DMS53 treated with DMSO at 0.1 percent for 48 hours (cell line): ENCODE measurements around the gene ADGRB3.

Source experiments
- DNase-seq: peaks from one replicate; lab custom pipeline; 2025; ENCODE audit not compliant: unreplicated experiment; lab: John Stamatoyannopoulos, UW

Gene ADGRB3

DNA sequence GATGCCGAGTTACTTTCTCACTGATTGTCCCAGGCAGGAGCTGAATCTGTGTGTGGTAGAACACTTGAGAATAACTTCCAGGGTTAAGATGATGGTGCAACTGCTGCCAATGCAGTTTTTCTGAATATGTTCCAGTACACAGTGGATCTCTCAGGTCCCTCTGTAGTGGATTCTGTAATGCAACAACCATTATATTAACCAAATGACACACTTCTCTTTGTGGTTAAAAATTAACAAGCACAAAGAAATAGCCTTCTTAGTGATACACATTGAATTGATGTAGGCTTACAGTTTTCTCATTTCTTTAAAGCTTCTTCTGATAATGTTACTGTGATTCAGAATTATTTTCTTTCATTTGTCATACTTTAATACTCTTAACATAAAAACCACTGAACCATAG, 383.8 kb downstream of the ADGRB3 start:
- peak; percentile 29 for DNase-seq

DNA sequence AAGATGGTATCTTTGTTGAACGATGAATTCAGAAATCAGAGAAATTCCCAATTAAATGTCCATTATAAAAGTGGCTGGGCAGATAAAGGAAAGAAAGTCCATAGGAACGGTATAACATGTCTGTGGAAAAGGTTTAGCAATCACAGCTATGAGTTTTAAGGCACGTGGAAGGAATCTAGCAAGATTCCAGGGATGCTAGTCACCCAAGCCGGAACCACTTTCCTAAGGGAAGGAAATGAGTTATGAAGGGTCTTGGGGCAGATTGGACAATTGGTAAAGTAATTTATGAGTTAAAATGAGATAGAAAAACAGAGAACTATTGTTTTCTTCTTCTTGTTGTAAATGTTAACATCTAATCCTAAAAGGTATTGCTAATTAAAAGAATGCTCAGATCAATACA, 384.8 kb downstream of the ADGRB3 start:
- DNase-seq = no peak

DNA sequence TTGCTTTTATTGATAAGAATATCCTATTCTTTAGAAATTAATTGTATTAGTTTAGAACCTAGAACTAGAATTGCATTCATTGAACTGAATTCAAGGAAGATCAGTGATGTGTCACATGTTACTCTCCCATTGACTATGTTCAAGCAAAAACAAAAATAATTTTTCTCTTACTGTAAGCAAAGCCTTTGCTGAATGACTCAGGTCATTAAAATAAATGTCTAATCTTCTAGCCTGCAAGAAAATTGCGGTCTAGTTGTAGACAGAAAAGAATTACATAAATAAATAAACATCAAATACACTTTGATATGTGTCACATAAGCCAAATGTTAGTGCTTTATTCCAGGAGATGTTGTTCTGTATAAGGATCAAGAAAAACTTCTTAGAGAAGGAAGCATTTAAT, 387.9 kb downstream of the ADGRB3 start:
- DNase-seq = no peak

DNA sequence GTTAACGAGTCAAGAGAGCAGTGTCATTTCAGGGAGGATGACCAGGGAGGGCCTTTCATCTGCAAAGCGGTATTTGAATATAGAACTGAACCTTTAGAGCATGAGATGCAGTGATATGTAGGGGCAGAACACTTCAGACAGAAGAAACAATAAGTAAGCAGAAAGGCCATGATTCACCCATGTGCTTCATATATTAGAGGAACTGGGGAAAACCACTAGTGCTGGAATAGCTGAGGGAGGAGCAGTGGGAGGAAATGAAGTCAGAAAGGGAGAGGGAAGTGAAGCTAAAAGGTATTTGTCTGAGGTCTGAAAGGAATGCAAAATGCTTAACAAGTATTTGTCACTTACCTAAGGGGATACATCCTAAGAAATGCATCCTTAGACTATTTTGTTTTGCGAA, 391.2 kb downstream of the ADGRB3 start:
- no peak for DNase-seq

DNA sequence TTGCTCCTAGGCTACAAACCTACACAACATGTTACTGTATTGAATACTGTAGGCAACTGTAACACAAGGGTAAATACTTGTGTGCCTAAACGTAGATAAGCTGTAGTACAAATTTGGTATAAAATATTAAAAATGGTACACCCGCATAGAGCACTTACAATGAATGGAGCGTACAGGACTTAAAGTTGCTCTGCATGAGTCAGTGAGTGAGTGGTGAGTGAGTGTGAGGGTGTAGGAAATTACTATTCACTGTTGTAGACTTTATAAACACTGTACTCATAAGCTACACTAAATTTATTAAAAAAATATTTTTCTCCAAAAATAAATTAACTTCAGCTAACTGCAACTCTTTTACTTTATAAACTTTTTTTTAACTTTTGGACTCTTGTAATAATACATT, 391.6 kb downstream of the ADGRB3 start:
- DNase-seq = no peak

DNA sequence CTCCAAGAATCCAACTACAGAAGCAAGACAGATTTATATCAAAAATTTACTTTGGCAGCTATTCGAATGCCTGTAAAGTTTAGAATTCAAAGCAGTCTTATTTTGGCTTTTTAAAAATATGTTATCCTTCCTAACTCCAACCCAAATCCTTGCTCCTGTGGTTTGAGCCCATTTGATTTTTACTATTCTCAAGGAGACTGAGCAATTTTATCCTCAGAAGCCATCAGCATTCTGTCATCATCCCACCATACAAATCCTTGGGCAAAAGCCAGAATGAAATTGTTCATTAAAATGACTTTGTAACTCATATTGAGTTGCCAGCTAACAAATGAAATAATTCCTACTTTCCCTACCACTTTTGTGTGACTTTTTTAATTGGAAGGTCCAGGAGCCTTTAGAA, 392.8 kb downstream of the ADGRB3 start:
- DNase-seq = no peak

DNA sequence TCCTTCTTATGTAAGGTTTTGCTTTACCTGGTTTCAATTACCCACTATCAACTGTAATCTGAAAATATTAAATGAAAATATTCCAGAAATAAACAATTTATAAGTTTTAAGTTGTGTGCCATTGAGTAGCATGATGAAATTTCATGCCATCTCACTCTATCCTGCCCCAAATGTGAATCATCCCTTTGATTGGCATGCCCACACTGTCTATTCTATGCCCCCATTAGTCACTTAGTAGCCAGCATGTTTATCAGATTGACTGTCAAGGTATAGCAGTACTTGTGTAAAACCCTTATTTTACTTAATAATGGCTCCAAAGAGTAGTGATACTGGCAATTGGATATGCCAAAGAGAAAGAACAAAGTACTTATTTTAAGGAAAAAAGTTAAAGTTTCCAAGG, 403.8 kb downstream of the ADGRB3 start:
- DNase-seq = no peak

DNA sequence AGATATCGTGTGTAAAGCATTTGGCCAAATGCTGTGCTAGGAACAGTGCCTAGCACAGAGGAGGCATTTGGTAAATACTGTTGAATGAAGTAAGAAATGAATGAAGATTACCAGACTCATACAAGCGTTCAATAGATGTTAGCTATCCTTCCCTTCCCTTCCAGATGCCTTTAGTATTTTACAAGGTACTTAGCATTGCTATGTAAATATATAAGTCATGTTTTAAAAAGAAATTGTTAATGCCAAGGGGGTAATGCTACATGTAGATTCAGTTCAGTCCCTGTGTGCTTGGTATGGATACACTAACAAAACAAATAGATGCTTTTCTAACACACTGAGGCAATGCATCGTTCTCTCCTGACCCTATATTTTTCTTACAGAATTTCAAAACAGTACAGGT, 407.2 kb downstream of the ADGRB3 start:
- DNase-seq = no peak

DNA sequence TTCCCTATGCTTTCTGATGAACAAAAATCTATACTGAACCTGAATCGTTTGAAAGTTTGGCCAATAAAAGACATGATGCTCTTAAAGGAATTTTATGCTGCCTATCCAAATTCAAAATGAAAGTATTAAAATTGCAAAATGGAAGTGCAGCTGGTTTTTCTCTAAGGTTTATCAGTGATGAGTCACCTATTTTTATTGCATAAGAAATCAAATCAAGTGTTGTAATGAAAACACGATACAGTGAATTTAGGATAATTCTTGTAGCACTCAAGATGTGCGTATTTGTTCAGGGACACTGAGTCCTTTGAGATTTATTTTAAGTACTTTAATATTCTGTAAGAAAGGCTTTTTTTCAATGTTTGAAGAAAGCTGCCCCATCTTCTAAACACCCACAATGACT, 409.5 kb downstream of the ADGRB3 start:
- DNase-seq = no peak

DNA sequence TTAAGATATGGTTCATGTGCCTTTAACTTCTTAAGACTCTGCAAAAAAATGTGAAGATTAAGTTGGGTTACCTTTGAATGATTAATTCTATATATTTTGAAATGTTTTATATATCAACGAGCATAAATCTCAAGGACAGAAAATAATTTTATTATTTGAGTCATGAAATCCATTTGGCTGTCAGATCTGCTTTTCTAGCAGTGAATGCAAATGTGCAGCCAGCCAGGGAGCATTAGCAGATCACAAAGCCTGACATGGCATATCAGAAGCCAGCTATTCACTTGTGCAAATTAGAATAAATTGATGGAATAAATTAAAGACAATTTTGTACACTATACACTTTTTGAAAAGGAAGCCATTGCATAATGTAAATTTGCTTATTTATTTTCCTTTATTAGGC, 424.3 kb downstream of the ADGRB3 start:
- no peak for DNase-seq

DNA sequence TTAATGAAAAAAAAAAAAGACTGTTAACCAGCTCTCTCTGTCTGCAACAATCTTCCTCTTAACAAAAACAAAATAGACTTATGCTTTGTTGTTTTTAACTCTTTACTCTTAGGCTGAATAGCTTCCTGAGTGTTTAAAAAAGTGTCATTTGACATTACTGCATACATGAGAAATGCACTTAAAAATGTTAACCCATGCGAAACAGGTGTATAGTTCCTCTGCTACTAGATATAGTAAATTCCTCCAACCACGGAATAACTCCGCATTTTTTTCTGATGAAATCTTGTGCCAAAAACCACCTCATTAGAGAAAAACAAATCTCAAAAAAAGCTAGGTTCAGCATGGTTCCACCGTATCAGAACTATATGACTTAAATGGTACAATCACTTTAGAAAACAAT, 426.0 kb downstream of the ADGRB3 start:
- no peak for DNase-seq

DNA sequence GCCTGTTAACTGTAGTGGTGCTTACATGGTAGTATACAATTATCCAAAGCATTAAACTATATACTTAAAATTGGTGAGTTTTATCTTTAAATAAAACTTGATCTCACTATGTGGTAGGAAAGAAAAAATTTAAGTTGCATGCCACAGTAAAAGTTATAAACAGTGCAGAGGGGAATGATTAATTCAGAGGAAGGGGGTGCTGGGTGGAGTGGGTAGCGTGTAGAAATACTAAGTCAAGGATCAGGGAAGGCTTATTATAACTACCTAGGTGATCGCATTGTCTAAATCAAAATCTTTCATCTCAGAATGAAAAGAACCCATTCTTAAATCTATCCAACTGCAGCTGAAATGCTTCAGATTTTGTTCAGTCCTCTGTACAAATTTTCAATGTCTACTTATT, 428.3 kb downstream of the ADGRB3 start:
- no peak for DNase-seq

DNA sequence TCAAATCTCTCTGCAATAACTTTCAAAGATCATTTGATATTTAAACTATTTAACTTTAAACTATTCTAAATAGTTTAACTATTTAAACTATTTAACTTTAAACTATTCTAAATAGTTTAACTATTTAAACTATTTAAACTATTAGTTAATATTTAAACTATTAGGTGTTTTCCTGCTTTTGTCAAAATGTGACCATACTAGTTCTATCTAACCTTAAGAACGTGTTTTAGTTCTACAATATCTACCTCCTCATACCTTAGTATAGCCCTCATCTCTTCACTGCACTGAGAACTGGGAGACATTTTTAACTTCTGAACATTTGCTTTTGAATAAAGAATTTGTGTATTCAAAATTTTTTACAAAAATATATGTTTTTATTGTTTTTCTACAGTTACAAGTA, 429.1 kb downstream of the ADGRB3 start:
- DNase-seq = no peak

DNA sequence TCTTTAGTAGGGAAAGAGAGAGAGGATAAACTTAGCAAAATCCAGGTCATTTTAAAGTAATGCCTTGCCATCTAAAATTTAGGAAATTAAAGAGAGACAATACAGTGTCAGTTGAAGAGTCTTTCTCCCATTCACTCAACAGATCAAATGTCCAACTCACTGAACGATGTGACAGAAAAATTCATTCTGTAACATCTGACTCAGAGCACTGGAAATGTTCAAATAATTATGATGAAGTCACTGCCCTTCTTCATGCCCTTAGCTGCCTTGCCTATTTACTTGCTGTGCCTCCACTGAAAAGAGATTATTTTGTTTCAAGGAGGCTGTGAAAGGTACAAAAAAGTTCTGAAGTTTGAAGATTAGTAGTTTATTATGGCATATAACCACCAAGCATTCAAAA, 434.8 kb downstream of the ADGRB3 start:
- no peak for DNase-seq

DNA sequence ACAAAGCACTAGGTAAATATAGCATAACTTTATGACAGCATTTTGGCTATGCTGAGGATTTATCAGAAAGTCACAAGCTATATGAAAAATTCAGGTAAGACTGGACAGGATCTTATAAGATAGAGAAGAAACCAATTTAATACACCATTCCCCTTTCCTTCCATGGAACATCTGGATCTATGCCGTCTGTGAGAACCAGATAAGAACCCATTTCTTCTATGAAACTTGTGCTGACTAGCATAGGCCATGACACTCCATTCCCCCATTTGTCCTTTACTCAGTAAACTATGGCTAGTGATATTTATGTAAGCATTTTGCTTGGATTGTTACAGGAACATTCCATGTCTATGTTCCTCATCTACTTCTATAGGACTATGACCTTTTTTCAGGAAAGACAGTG, 437.7 kb downstream of the ADGRB3 start:
- DNase-seq = no peak

DNA sequence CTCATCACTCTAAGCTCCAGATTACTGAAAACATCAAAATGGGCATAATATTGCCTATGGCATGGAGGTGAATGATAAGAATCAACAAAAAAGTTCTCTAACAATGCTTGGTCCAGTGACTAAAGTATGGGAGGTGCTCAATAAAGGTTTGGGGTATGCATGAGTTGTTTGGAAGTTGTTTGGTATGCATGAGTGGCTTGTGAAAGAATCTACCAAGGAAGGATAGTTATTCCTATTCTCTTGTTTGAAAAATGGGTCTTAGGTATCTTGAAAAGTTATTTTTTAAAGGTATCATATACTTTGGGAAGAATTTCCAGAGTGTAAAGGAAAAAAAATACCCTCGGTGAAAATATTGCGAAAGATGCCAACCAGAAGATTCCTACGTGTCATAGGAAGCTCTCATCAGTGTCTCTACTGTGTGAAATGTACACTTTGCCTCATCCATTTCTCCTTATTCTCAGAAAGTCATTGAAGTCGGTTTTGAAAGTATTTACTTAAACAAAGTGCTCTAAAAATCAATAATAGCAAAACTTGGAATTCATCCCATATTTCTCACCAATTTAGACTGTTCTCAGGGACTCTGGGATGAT, 449.8 kb downstream of the ADGRB3 start:
- no peak for DNase-seq

DNA sequence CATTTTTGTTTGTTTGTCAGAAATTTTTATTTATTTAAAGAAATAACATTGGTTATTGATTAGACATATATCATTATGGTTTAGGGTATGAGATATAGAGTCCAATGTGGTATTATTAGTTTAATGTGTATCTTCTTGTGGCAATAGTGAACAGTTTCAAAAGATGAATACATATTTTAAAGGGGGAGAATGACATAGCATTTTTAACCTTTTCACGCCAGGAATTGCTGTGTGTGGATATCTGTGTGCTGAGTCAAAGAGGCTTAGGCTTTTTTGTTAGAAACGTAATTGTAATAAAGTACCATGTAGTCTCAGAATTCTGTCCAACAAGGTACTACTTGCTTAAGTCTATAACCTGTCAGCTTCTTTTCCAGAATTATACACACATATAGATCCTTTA, 451.6 kb downstream of the ADGRB3 start:
- no peak for DNase-seq

DNA sequence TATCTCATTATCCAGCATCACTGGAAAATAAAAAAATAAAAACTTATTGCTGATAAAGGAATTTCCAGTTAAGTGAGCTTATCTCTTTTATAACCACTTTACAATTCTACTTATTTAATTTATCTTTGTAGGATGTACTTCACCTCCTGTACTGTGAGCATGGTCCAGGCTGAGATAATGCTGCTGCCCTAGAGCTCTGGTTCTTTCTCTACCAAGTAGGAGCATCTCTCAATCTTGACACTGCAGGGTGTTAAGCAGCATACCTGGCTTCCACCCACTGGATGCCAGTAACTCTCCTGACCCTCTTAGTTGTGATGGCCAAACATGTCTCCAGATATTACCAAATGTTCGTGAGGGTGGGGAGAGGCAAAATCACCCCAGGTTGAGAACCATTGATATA, 454.5 kb downstream of the ADGRB3 start:
- no peak for DNase-seq

DNA sequence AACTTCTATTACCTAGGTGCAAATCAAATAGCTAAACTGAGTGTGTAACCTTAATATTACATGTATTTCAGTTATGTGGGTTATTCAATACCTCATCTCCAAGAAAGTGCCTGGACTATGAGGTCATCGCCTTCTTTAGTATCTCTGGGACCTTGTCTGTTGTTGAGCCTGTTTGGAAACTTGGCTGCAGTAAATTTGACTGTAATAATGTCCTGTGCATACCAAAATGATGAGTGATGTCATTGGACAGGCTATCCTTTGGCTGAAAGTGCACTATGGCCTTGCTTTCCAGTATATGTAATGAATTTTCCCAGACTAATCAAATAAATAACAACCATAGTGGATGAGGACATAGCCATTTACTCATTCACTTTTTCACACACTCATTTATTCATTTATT, 455.1 kb downstream of the ADGRB3 start:
- no peak for DNase-seq

DNA sequence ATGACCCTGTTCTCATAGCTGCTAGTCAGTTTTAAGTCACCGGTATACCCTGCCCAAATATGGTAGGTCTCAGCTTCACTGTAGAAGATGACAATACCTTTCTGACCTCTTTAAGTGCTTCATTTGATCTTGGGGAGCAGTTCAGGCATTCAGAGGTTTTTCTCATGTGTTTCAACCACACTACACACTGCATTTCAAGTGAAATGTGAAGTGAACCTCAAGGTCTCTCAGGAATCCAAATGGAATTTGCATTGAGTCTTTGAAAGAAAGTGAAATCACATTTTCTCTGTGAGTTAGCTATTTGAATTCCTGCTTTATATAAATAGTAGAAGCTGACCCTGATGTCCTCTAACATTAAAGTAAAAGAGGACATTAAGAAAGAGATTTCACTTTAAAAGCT, 461.6 kb downstream of the ADGRB3 start:
- no peak for DNase-seq

DNA sequence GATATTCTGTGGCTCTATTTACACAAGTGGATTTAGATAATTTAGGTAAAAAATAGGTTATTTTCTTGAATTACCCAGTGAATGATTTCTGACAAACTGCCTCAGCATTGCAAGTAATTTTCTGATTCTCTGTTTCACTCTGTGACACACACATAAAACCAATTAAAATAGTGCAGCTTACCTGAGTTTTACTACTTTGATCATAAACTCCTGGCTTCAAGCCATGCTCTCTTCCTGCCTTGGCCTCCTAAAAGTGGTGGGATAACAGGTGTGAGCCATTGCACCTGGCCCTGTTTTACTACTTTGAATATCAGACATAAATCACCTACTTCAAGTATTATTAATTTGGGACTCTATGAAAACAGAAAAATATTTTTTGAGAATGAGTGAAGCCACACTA, 462.9 kb downstream of the ADGRB3 start:
- no peak for DNase-seq

DNA sequence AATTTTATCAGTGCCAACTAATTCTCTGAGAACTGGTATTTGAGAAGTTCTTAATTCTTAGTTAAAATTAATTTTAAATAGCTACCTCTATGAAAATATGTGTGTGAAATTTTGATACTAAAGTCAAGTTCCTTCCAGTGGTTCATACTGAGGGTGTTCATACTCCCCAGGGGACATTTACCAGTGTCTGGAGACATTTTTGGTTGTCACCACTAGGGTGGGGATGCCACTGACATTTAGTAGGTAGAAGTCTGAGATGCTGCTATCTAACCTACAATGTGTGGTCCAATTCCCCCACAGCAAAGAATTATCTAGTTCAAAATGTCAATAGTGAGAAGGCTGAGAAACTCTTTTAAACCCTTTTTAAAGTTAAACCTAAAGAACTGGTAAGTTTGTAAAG, 463.8 kb downstream of the ADGRB3 start:
- no peak for DNase-seq

DNA sequence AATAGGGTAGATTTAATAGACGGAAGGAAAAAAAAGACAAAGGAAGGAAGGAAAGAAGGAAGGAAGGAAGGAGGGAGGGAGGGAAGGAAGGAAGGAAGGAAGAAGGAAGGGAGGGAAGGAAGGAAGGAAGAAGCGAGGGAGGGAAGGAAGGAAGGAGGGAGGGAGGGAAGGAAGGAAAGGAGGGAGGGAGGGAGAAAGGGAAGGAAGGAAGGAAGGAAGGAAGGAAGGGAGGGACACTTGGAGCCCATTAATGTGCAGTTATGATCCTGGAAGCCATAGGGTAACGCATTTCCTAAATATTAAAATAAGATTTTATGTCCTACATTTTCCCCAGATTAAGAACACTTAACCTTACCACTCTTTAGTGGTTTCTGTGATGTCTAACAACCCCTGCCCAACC, 465.7 kb downstream of the ADGRB3 start:
- DNase-seq = no peak

DNA sequence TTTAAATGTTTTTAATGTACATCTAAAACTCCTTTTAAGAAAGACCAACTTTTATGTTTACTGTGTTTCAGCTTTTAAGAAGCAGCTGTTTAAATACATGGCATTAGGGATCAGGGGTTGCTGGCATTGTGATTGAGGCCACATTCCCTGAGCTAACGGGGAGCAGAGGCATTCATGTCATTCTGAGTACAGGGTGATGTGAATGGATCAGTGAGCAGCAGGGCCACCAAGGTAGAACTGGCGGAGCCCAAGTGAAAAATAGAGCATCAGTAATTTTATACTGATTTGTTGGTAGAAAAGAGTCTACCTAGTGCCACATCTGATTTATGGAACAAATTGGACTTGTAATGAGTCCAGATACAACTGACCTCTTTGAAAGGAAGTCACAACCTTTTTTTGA, 467.3 kb downstream of the ADGRB3 start:
- no peak for DNase-seq
